ENCODE measurements around the gene ATP6V1A.
"Not testable (repeated sequence)": the region's sequence is repeated elsewhere in the genome, so short reads cannot be mapped to it uniquely, and the experiment has no call there.

DNA sequence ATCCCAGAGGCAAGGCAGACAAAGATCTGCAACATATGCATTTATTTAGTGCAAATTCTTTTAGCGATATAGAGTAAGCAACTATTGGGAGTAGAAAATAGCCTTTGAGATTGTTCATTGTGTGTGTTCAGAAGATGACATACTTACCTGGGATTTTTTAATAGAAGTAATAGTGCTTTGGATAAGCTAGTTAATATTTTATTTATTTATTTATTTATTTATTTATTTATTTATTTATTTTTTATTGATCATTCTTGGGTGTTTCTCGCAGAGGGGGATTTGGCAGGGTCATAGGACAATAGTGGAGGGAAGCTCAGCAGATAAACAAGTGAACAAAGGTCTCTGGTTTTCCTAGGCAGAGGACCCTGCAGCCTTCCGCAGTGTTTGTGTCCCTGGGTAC, 102.2 kb downstream of the ATP6V1A start:
- TF ChIP-seq, protein P1, sequence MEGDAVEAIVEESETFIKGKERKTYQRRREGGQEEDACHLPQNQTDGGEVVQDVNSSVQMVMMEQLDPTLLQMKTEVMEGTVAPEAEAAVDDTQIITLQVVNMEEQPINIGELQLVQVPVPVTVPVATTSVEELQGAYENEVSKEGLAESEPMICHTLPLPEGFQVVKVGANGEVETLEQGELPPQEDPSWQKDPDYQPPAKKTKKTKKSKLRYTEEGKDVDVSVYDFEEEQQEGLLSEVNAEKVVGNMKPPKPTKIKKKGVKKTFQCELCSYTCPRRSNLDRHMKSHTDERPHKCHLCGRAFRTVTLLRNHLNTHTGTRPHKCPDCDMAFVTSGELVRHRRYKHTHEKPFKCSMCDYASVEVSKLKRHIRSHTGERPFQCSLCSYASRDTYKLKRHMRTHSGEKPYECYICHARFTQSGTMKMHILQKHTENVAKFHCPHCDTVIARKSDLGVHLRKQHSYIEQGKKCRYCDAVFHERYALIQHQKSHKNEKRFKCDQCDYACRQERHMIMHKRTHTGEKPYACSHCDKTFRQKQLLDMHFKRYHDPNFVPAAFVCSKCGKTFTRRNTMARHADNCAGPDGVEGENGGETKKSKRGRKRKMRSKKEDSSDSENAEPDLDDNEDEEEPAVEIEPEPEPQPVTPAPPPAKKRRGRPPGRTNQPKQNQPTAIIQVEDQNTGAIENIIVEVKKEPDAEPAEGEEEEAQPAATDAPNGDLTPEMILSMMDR (IDR thresholded peaks at IDR 0.05), result not testable (repeated sequence)
- not testable (repeated sequence) for TF ChIP-seq POLR2A (IDR thresholded peaks at IDR 0.05)
